H9 (cell line): Measurements from ENCODE around the gene WDR7. TPM values are rescaled to one million over a fixed set of nuclear protein-coding genes. Genes with fewer than 3 reads are reported as not detected.
A peak's percentile ranks its signal among the peaks of the same experiment; 100 is the strongest.

Source experiments
- DNase-seq: peaks from one replicate; pipeline ENCODE4 v3.0.0-alpha.2; 2017
- H2AFZ ChIP-seq: one replicate; pipeline ENCODE4 v1.6.1; 2013; ENCODE audit warnings: mild to moderate bottlenecking, low read length, control low read depth, moderate library complexity
- H2AK5ac ChIP-seq: 2 replicates; pipeline ENCODE4 v1.6.1; 2013; ENCODE audit warnings: low read length, control low read depth, mixed read lengths; ENCODE audit not compliant: insufficient read length
- H2BK120ac ChIP-seq: one replicate; pipeline ENCODE4 v1.6.1; 2013; ENCODE audit warnings: low read depth, mild to moderate bottlenecking, low read length, control low read depth, inconsistent platforms; ENCODE audit not compliant: poor library complexity, severe bottlenecking
- H2BK12ac ChIP-seq: 2 replicates; pipeline ENCODE4 v1.6.1; 2013; ENCODE audit warnings: low read length, control low read depth, mixed read lengths, low read depth; ENCODE audit not compliant: insufficient read length
- H2BK15ac ChIP-seq: 2 replicates; pipeline ENCODE4 v1.6.1; 2013; ENCODE audit warnings: low read depth, low read length, control low read depth
- H2BK20ac ChIP-seq: one replicate; pipeline ENCODE4 v1.6.1; 2013; ENCODE audit warnings: low read depth, mild to moderate bottlenecking, low read length, control low read depth, inconsistent platforms; ENCODE audit not compliant: poor library complexity, severe bottlenecking
- H2BK5ac ChIP-seq: 2 replicates; pipeline ENCODE4 v1.6.1; 2013; ENCODE audit warnings: low read length, control low read depth, mixed read lengths; ENCODE audit not compliant: insufficient read length
- H3K14ac ChIP-seq: 2 replicates; pipeline ENCODE4 v1.6.1; 2013; ENCODE audit warnings: low read length, control low read depth; ENCODE audit not compliant: insufficient read depth
- H3K18ac ChIP-seq: 2 replicates; pipeline ENCODE4 v1.6.1; 2013; ENCODE audit warnings: low read depth, mild to moderate bottlenecking, mixed read lengths, low read length, control low read depth; ENCODE audit not compliant: insufficient read length
- H3K23ac ChIP-seq: 2 replicates; pipeline ENCODE4 v1.6.1; 2013; ENCODE audit warnings: low read length, control low read depth, mixed read lengths, low read depth; ENCODE audit not compliant: insufficient read length
- H3K23me2 ChIP-seq: 2 replicates; pipeline ENCODE4 v1.6.1; 2013; ENCODE audit warnings: low read depth, mild to moderate bottlenecking, mixed read lengths, low read length, control low read depth; ENCODE audit not compliant: insufficient read length, poor library complexity, severe bottlenecking
- H3K27ac ChIP-seq: 2 replicates; pipeline ENCODE4 v1.5.1; 2013; ENCODE audit warnings: low read length, control low read depth, mixed read lengths, low read depth; ENCODE audit not compliant: insufficient read length
- H3K27me3 ChIP-seq: 2 replicates; pipeline ENCODE4 v1.6.1; 2013; ENCODE audit warnings: low read length, control low read depth, inconsistent platforms; ENCODE audit not compliant: insufficient read depth
- H3K4ac ChIP-seq: 2 replicates; pipeline ENCODE4 v1.6.1; 2013; ENCODE audit warnings: low read depth, mild to moderate bottlenecking, control low read depth, inconsistent platforms, low read length, moderate library complexity
- H3K4me1 ChIP-seq: 2 replicates; pipeline ENCODE4 v1.6.1; 2013; ENCODE audit warnings: low read length, control low read depth, inconsistent platforms; ENCODE audit not compliant: insufficient read depth
- H3K4me2 ChIP-seq: 2 replicates; pipeline ENCODE4 v1.6.1; 2013; ENCODE audit warnings: low read length, control low read depth, mixed read lengths; ENCODE audit not compliant: insufficient read length, insufficient read depth
- H3K56ac ChIP-seq: 2 replicates; pipeline ENCODE4 v1.6.1; 2013; ENCODE audit warnings: low read depth, mild to moderate bottlenecking, mixed read lengths, low read length, control low read depth; ENCODE audit not compliant: insufficient read length
- H3K79me1 ChIP-seq: 2 replicates; pipeline ENCODE4 v1.6.1; 2013; ENCODE audit warnings: low read depth, mild to moderate bottlenecking, moderate library complexity, low read length, control low read depth, inconsistent platforms; ENCODE audit not compliant: insufficient read depth, poor library complexity, severe bottlenecking
- H3K79me2 ChIP-seq: 2 replicates; pipeline ENCODE4 v1.6.1; 2013; ENCODE audit warnings: low read length, control low read depth, inconsistent platforms; ENCODE audit not compliant: insufficient read depth
- H3K9ac ChIP-seq: 2 replicates; pipeline ENCODE4 v1.6.1; 2013; ENCODE audit warnings: low read length, control low read depth, mixed read lengths; ENCODE audit not compliant: insufficient read length; ENCODE audit errors: extremely low read depth
- H3K9me3 ChIP-seq: one replicate; pipeline ENCODE4 v1.6.1; 2013; ENCODE audit warnings: low read depth, low read length, inconsistent platforms; ENCODE audit not compliant: control insufficient read depth
- H3T11ph ChIP-seq: one replicate; pipeline ENCODE4 v1.6.1; 2013; ENCODE audit warnings: mild to moderate bottlenecking, low read length, control low read depth, inconsistent platforms
- H4K20me1 ChIP-seq: one replicate; pipeline ENCODE4 v1.6.1; 2013; ENCODE audit not compliant: control insufficient read depth, insufficient read length, insufficient read depth
- H4K5ac ChIP-seq: 2 replicates; pipeline ENCODE4 v1.6.1; 2013; ENCODE audit warnings: low read depth, mild to moderate bottlenecking, mixed read lengths, low read length, control low read depth; ENCODE audit not compliant: insufficient read length
- H4K8ac ChIP-seq: replicated peaks from 2 replicates; pipeline ENCODE4 v1.6.1; 2013; ENCODE audit warnings: low read length, control low read depth, mixed read lengths, low read depth; ENCODE audit not compliant: insufficient read length
- H4K91ac ChIP-seq: 2 replicates; pipeline ENCODE4 v1.6.1; 2013; ENCODE audit warnings: low read depth, mild to moderate bottlenecking, moderate library complexity, mixed read lengths, low read length, control low read depth; ENCODE audit not compliant: insufficient read length
- H3K27ac Mint-ChIP-seq, 3 experiments: 2 replicates in 2 of 3; 3 replicates in 1 of 3; pipeline ENCODE4 v1.8.0; 2020 to 2021; ENCODE audit warnings: mixed read lengths in 3 of 3, mild to moderate bottlenecking in 1 of 3, moderate library complexity in 1 of 3
- H3K27me3 Mint-ChIP-seq: 2 replicates; pipeline ENCODE4 v1.8.0; 2021; ENCODE audit warnings: low read depth, mild to moderate bottlenecking, moderate library complexity, mixed read lengths
- H3K36me3 Mint-ChIP-seq, 3 experiments: 2 replicates in 2 of 3; 3 replicates in 1 of 3; pipeline ENCODE4 v1.8.0; 2020 to 2021; ENCODE audit warnings: low read depth in 3 of 3, mixed read lengths in 3 of 3; ENCODE audit not compliant: insufficient read depth in 1 of 3
- H3K4me1 Mint-ChIP-seq, 2 experiments: 2 replicates each; pipeline ENCODE4 v1.8.0; 2020; ENCODE audit warnings: mixed read lengths in 2 of 2
- H3K4me3 Mint-ChIP-seq, 2 experiments: 2 replicates in 1 of 2; 3 replicates in 1 of 2; pipeline ENCODE4 v1.8.0; 2020 to 2021; ENCODE audit warnings: mild to moderate bottlenecking in 2 of 2, mixed read lengths in 2 of 2, moderate library complexity in 1 of 2
- H3K9me3 Mint-ChIP-seq, 2 experiments: 2 replicates in 1 of 2; 3 replicates in 1 of 2; pipeline ENCODE4 v1.8.0; 2020; ENCODE audit warnings: mild to moderate bottlenecking in 2 of 2, mixed read lengths in 2 of 2, moderate library complexity in 1 of 2
- WGBS: extraction: QIAGEN DNeasy Blood & Tissue Kit; methylation state at CpG from one replicate; pipeline ENCODE4 v1.1.7; 2013; ENCODE audit warnings: missing lambda C conversion rate, low lambda C conversion rate, mixed read lengths; ENCODE audit not compliant: insufficient read length; ENCODE audit errors: extremely low coverage; 5-methylcytosine and 5-hydroxymethylcytosine counted together
- total RNA-seq: library from RNA; stranded (reverse); gene quantifications from 2 replicates; pipeline ENCODE4 v1.2.1, GENCODE V29; 2021
- TF ChIP-seq, protein P1 (sequence below): fragments of 200-600 bp; sonication (generic); conservative IDR thresholded peaks from 3 replicates; pipeline ENCODE4 v1.8.0; 2021; ENCODE audit warnings: antibody characterized with exemption, mild to moderate bottlenecking

WDR7 gene
- total RNA-seq, 1 experiment from 2014 or later: 14.8 TPM

DNA sequence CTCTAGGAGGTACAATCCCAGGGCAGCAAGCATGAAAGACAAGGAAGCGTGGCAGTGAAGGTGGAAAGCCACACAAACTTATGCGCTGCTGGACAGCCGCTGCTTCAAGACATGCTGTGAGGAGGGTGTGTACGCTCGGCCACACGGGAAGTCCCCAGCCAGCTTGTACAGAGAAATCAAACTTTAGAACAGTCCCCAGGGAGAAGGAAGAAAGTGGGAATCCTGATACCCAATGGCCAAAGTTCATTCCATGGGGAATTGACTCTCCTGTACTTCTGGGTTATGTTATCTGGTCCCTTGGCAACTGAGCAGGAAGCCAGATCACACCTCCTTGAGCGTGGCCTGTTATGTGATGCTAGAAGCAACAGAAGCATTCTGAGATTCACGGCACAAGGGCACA, 409.7 kb downstream of the WDR7 start:
- peaks cover 0 to 4% of the 10 kb centered on the region in 2 experiments; a peak in 1 of 5 replicates for H3K9me3 Mint-ChIP-seq
- H3K27ac Mint-ChIP-seq: no peak overlapping the region; a peak in 1 of 7 replicates
- no peak overlapping the region for H3K4ac ChIP-seq
- H3K4me1 ChIP-seq: no peaks in the 10 kb centered on the region; the same call in 1 of the 2 replicates
- H3K56ac ChIP-seq: no peak overlapping the region
- no peaks in the 10 kb centered on the region for H3K79me2 ChIP-seq
- no peak overlapping the region for H4K8ac ChIP-seq
- no peak overlapping the region for H3K14ac ChIP-seq
- no peak overlapping the region for H2AK5ac ChIP-seq
- DNase-seq: peak; percentile 24
- no peak overlapping the region for H2BK120ac ChIP-seq
- peaks cover 0 to 35% (median 0%) of the 10 kb centered on the region in 3 experiments; a peak in 3 of 7 replicates for H3K36me3 Mint-ChIP-seq
- H2BK12ac ChIP-seq: no peak overlapping the region
- H3K27me3 ChIP-seq: no peaks in the 10 kb centered on the region
- no peak overlapping the region for H2BK5ac ChIP-seq
- no peak overlapping the region for H3K4me2 ChIP-seq
- no peaks in the 10 kb centered on the region for H4K20me1 ChIP-seq
- H4K5ac ChIP-seq: no peak overlapping the region
- H3T11ph ChIP-seq: no peak overlapping the region
- no peak overlapping the region for H3K18ac ChIP-seq
- WGBS: no CpG with 5 or more reads among the region's 8 CpGs
- peaks cover 6 to 17% of the 10 kb centered on the region in 2 experiments for H3K4me1 Mint-ChIP-seq
- no peak overlapping the region for H3K23ac ChIP-seq
- H3K9me3 ChIP-seq: no peaks in the 10 kb centered on the region
- H4K91ac ChIP-seq: no peak overlapping the region
- H2BK20ac ChIP-seq: no peak overlapping the region
- peaks cover 1% of the 10 kb centered on the region for H3K27me3 Mint-ChIP-seq
- H2BK15ac ChIP-seq: no peak overlapping the region
- H3K27ac ChIP-seq: no peak overlapping the region
- H3K4me3 Mint-ChIP-seq: no peak overlapping the region
- no peak overlapping the region for H2AFZ ChIP-seq
- H3K9ac ChIP-seq: no peak overlapping the region
- H3K23me2 ChIP-seq: no peaks in the 10 kb centered on the region
- TF ChIP-seq, protein P1, sequence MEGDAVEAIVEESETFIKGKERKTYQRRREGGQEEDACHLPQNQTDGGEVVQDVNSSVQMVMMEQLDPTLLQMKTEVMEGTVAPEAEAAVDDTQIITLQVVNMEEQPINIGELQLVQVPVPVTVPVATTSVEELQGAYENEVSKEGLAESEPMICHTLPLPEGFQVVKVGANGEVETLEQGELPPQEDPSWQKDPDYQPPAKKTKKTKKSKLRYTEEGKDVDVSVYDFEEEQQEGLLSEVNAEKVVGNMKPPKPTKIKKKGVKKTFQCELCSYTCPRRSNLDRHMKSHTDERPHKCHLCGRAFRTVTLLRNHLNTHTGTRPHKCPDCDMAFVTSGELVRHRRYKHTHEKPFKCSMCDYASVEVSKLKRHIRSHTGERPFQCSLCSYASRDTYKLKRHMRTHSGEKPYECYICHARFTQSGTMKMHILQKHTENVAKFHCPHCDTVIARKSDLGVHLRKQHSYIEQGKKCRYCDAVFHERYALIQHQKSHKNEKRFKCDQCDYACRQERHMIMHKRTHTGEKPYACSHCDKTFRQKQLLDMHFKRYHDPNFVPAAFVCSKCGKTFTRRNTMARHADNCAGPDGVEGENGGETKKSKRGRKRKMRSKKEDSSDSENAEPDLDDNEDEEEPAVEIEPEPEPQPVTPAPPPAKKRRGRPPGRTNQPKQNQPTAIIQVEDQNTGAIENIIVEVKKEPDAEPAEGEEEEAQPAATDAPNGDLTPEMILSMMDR: no peak
- no peaks in the 10 kb centered on the region for H3K79me1 ChIP-seq
